Measurements from ENCODE around the gene ADPRHL1. TPM values are rescaled to one million over a fixed set of nuclear protein-coding genes. Genes with fewer than 3 reads are reported as not detected.

Gene ADPRHL1
- total and polyA plus RNA-seq, 2 donors (not counting 1 experiment from before 2014, with no cell fraction given): 0.59 to 1.5 TPM

DNA sequence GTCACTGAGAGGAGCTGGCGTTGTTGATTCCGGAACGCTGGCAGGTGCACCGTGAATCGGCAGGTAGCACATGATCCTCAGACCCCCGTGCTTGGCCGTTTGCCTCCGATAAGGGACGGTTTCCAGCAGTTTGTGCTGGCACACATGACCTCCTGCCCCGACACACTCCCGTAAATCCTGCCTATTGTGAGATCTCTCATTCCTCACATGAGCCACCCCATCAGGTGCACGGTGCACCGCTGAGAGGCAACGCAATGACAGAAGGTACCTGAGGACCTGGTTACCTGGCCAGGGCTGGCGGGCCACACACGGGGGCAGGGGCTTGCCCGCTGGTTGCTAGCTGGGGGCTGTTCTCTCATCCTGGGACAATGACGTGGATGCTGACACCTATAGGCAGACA, 2.1 kb upstream of the ADPRHL1 start:
- H4K20me1 ChIP-seq (ENCODE audit: control insufficient read depth, extremely low read depth, insufficient read depth, low read length): no peaks in the 10 kb centered on the region
- no peaks in the 10 kb centered on the region for H3K9me3 ChIP-seq (ENCODE audit: control insufficient read depth, insufficient read depth, low read depth, low read length)
- no peak overlapping the region for H3K4me2 ChIP-seq (ENCODE audit: extremely low read depth, insufficient read depth, low read length)
- H3K4me1 ChIP-seq (ENCODE audit: control insufficient read depth, extremely low read depth, insufficient read depth, low read length): no peaks in the 10 kb centered on the region
- no peaks in the 10 kb centered on the region for H3K79me2 ChIP-seq (ENCODE audit: control insufficient read depth, insufficient read depth, low read length)
- H3K9ac ChIP-seq (ENCODE audit: insufficient read depth, low read length): no peak overlapping the region
- no peak for DNase-seq (ENCODE audit: low read depth in 2 of 2)
- H3K4me3 ChIP-seq (replicated peaks in 1 of 4; ENCODE audit: control extremely low read depth in 1 of 4, insufficient read depth in 1 of 4, low read depth in 3 of 4, low read length in 4 of 4): no peak overlapping the region
- no peak overlapping the region for H2AFZ ChIP-seq (ENCODE audit: low read length)
- TF ChIP-seq EZH2 (IDR thresholded peaks at IDR 0.05; ENCODE audit: low read length, missing control alignments) (no peak), CTCF (conservative IDR thresholded peaks at IDR 0.05 in 1 of 2, IDR thresholded peaks at IDR 0.05 in 1 of 2; ENCODE audit: low read depth in 1 of 2, low read length in 2 of 2) (no peak)
- no peak overlapping the region for H3K27ac ChIP-seq (ENCODE audit: insufficient read depth, low read length)
- H3K27me3 ChIP-seq (ENCODE audit: control insufficient read depth, insufficient read depth, low read length): no peaks in the 10 kb centered on the region
- peaks cover 18% of the 10 kb centered on the region for H3K36me3 ChIP-seq (ENCODE audit: control insufficient read depth, insufficient read depth, low read length)

DNA sequence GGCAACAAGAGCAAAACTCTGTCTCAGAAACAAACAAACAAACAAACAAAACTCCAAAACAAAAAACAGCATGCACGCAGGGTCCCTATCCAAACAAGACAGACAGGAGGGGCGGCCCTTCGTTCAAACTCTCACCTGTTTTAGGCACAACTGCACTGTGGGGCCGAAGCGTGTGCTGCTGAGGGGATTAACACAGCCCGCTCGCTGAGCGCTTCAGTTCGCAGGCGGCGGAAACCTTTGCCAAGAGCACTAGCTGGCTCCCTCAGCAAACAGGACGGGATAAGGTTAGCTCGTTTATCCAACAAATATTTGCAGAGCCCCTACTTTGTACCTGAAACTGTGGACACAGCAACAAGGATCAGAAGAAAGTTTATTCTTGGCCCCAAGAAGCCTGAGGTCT, 1.6 kb upstream of the ADPRHL1 start:
- H3K4me2 ChIP-seq (ENCODE audit: extremely low read depth, insufficient read depth, low read length): no peak overlapping the region
- H3K79me2 ChIP-seq (ENCODE audit: control insufficient read depth, insufficient read depth, low read length): no peaks in the 10 kb centered on the region
- no peak for DNase-seq (ENCODE audit: low read depth in 2 of 2)
- no peak overlapping the region for H2AFZ ChIP-seq (ENCODE audit: low read length)
- H3K9ac ChIP-seq (ENCODE audit: insufficient read depth, low read length): no peak overlapping the region
- H3K4me1 ChIP-seq (ENCODE audit: control insufficient read depth, extremely low read depth, insufficient read depth, low read length): no peaks in the 10 kb centered on the region
- H3K27me3 ChIP-seq (ENCODE audit: control insufficient read depth, insufficient read depth, low read length): no peaks in the 10 kb centered on the region
- no peaks in the 10 kb centered on the region for H3K9me3 ChIP-seq (ENCODE audit: control insufficient read depth, insufficient read depth, low read depth, low read length)
- H3K36me3 ChIP-seq (ENCODE audit: control insufficient read depth, insufficient read depth, low read length): peaks cover 14% of the 10 kb centered on the region
- H3K4me3 ChIP-seq (replicated peaks in 1 of 4; ENCODE audit: control extremely low read depth in 1 of 4, insufficient read depth in 1 of 4, low read depth in 3 of 4, low read length in 4 of 4): no peak overlapping the region
- no peak for TF ChIP-seq CTCF (conservative IDR thresholded peaks at IDR 0.05 in 1 of 2, IDR thresholded peaks at IDR 0.05 in 1 of 2; ENCODE audit: low read depth in 1 of 2, low read length in 2 of 2)
- TF ChIP-seq EZH2 (IDR thresholded peaks at IDR 0.05; ENCODE audit: low read length, missing control alignments): no peak
- H3K27ac ChIP-seq (ENCODE audit: insufficient read depth, low read length): no peak overlapping the region
- H4K20me1 ChIP-seq (ENCODE audit: control insufficient read depth, extremely low read depth, insufficient read depth, low read length): no peaks in the 10 kb centered on the region

DNA sequence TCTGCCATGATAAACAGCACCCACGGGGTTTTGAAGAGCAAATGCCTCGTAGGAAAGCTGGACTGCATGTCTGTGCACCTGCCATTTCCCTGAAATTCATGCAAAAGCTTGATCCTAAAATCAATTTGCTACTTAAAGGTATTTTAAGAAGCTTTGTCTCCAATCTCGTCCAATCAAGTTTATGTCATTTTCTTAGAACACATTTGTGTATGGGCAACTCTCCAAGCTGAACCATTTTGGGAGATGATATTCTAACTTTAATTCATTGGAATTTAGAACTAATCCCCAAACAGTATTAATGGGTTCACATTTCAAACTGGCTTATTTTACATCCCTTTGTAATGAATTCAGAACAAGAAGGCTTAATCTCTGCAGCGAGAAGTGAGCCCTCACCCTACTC, 822 bp downstream of the ADPRHL1 start:
- Histone ChIP-seq H3K9me3 (ENCODE audit: control insufficient read depth, insufficient read depth, low read depth, low read length) (no peaks in the 10 kb centered on the region), H3K9ac (ENCODE audit: insufficient read depth, low read length) (no peak overlapping the region), H3K27me3 (ENCODE audit: control insufficient read depth, insufficient read depth, low read length) (no peaks in the 10 kb centered on the region), H3K36me3 (ENCODE audit: control insufficient read depth, insufficient read depth, low read length) (peaks cover 12% of the 10 kb centered on the region), H2AFZ (ENCODE audit: low read length) (no peak overlapping the region), H3K79me2 (ENCODE audit: control insufficient read depth, insufficient read depth, low read length) (no peaks in the 10 kb centered on the region), H3K4me1 (ENCODE audit: control insufficient read depth, extremely low read depth, insufficient read depth, low read length) (no peaks in the 10 kb centered on the region), H3K4me3 (replicated peaks in 1 of 4; ENCODE audit: control extremely low read depth in 1 of 4, insufficient read depth in 1 of 4, low read depth in 3 of 4, low read length in 4 of 4) (no peak overlapping the region), H3K27ac (ENCODE audit: insufficient read depth, low read length) (no peak overlapping the region), H3K4me2 (ENCODE audit: extremely low read depth, insufficient read depth, low read length) (no peak overlapping the region), H4K20me1 (ENCODE audit: control insufficient read depth, extremely low read depth, insufficient read depth, low read length) (no peaks in the 10 kb centered on the region)
- DNase-seq (ENCODE audit: low read depth in 2 of 2): no peak
- no peak for TF ChIP-seq EZH2 (IDR thresholded peaks at IDR 0.05; ENCODE audit: low read length, missing control alignments)
- no peak for TF ChIP-seq CTCF (conservative IDR thresholded peaks at IDR 0.05 in 1 of 2, IDR thresholded peaks at IDR 0.05 in 1 of 2; ENCODE audit: low read depth in 1 of 2, low read length in 2 of 2)

Measured in fibroblast of lung (primary cell).